Type B pancreatic cell (in vitro differentiated cells): ENCODE measurements around the gene LEFTY2. TPM values are rescaled to one million over a fixed set of nuclear protein-coding genes. Genes with fewer than 3 reads are reported as not detected.

Experiments
- DNase-seq: peaks from one replicate; pipeline ENCODE4 v3.0.0; 2021; ENCODE audit warnings: mixed read lengths; ENCODE audit not compliant: unreplicated experiment; ENCODE audit errors: extremely low spot score
- H3K27ac Mint-ChIP-seq: 2 replicates; pipeline ENCODE4 v1.8.0; 2021; ENCODE audit warnings: mild to moderate bottlenecking, mixed read lengths
- H3K27me3 Mint-ChIP-seq: 2 replicates; pipeline ENCODE4 v1.8.0; 2021; ENCODE audit warnings: mixed read lengths
- H3K36me3 Mint-ChIP-seq: 2 replicates; pipeline ENCODE4 v1.8.0; 2021; ENCODE audit warnings: mixed read lengths
- H3K4me1 Mint-ChIP-seq: one replicate; pipeline ENCODE4 v1.8.0; 2021; ENCODE audit warnings: mixed read lengths; ENCODE audit not compliant: unreplicated experiment
- H3K4me3 Mint-ChIP-seq: 2 replicates; pipeline ENCODE4 v1.8.0; 2021; ENCODE audit warnings: mild to moderate bottlenecking, mixed read lengths
- H3K9me3 Mint-ChIP-seq: 2 replicates; pipeline ENCODE4 v1.8.0; 2021; ENCODE audit warnings: mixed read lengths
- long read RNA-seq: library from polyadenylated mRNA; unstranded; transcript quantifications from one replicate; pipeline ENCODE4 v2.0.0, GENCODE V29; 2020
- total RNA-seq: library from RNA; stranded (reverse); gene quantifications from 2 replicates; pipeline ENCODE4 v1.2.1, GENCODE V29; 2021; ENCODE audit warnings: low replicate concordance
- TF ChIP-seq, protein P1 (sequence below): fragments of 200-600 bp; sonication (generic); conservative IDR thresholded peaks from 2 replicates; pipeline ENCODE4 v1.5.0; 2021; ENCODE audit warnings: antibody characterized with exemption, mild to moderate bottlenecking

Gene LEFTY2, protein sequence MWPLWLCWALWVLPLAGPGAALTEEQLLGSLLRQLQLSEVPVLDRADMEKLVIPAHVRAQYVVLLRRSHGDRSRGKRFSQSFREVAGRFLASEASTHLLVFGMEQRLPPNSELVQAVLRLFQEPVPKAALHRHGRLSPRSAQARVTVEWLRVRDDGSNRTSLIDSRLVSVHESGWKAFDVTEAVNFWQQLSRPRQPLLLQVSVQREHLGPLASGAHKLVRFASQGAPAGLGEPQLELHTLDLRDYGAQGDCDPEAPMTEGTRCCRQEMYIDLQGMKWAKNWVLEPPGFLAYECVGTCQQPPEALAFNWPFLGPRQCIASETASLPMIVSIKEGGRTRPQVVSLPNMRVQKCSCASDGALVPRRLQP
- not detected in 2 replicates for total RNA-seq
- long read RNA-seq: 0 reads

DNA sequence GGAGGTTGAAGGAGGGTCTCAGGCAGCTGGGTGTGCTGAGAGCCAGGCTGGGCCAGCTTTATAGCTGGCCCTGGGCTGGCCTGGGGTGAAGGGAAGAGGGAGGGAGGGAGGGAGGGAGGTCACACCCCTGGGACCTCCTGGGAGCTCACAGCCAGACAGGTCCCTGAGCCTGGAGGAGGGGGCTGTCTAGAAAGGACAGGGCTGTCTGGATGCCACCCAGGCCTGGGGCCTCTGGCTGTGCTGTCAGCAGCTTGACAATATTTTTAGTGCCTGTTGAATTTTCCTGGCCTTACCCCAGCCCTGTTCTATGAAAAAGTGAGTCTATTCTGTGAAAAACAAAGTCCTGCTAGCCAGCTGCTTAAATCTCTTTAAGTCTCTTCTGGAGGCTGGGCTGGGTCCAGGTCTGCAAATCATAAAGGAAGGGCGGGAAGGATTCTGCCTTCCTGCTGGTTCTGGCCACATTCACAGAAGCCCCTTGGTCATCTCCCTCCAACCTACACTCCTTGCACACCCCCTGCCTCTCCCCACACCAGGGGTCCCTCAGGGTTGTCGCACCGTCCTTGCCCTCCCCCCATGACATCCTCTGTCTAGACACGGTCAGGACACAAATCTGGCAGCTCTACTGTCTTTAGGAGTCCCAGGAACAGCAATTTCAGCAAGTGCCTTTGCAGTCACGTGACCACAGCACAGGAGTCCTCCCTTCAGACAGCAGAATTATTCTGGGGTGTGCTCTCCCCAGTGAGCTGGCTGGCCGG lies at the start of gene LEFTY2:
TSS of gene LEFTY2 (minus strand) at position 34 of the 755 bp plus-strand sequence. CDS start 80 bp downstream, outside the sequence.
- DNase-seq: no peak
- peak within 1 kb of the TSS; percentile 52 for H3K4me3 Mint-ChIP-seq
- no peaks in the 10 kb centered on the region for H3K36me3 Mint-ChIP-seq
- no peaks in the 10 kb centered on the region for H3K9me3 Mint-ChIP-seq
- TF ChIP-seq, protein P1, sequence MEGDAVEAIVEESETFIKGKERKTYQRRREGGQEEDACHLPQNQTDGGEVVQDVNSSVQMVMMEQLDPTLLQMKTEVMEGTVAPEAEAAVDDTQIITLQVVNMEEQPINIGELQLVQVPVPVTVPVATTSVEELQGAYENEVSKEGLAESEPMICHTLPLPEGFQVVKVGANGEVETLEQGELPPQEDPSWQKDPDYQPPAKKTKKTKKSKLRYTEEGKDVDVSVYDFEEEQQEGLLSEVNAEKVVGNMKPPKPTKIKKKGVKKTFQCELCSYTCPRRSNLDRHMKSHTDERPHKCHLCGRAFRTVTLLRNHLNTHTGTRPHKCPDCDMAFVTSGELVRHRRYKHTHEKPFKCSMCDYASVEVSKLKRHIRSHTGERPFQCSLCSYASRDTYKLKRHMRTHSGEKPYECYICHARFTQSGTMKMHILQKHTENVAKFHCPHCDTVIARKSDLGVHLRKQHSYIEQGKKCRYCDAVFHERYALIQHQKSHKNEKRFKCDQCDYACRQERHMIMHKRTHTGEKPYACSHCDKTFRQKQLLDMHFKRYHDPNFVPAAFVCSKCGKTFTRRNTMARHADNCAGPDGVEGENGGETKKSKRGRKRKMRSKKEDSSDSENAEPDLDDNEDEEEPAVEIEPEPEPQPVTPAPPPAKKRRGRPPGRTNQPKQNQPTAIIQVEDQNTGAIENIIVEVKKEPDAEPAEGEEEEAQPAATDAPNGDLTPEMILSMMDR: no peak
- H3K27me3 Mint-ChIP-seq: peaks cover 13% of the 10 kb centered on the region
- H3K4me1 Mint-ChIP-seq: peaks cover 15% of the 10 kb centered on the region
- H3K27ac Mint-ChIP-seq: peak within 1 kb of the TSS; percentile 48

DNA sequence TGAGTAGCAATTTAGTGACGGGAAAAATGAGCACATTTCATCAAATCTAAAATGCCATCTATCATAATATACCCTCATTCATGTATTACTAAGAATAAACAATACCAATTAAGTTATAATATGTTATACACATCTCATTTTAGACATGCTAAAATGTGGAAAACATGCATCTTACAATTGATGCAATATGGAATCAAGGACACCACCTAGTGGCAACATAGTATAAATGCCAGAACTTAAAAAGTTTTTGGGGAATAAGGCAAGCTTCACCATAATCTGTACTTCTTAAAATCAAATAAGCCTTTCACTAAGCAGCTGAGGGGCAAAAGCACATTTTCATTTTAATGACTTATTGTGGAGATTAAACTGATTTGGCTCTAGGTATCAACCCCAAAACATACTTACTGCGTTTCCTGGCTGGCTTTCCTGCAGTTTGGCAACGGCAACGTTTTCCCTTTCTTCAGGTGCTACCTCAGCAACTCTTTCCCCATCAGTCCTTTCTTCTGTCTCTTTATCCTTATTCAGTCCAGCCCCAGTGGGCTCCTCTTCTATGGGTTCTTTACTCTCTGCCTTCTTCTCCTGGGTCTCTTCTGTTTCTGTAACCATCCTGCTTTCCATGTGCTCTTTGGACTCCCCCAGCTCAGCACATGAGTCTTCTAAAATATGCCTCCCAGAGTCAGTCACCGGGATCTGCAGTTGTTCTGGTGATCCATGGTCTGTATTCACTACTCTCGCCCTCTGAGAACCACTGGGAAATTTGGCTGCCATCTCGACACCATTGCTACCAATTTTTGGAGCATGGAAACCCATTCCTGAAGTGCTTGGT lies 46.7 kb upstream of the LEFTY2 start:
- TF ChIP-seq, protein P1: peak; percentile 88
- H3K27ac Mint-ChIP-seq: no peak overlapping the region
- H3K27me3 Mint-ChIP-seq: no peaks in the 10 kb centered on the region
- H3K4me3 Mint-ChIP-seq: no peak overlapping the region
- no peaks in the 10 kb centered on the region for H3K4me1 Mint-ChIP-seq
- H3K9me3 Mint-ChIP-seq: no peaks in the 10 kb centered on the region
- H3K36me3 Mint-ChIP-seq: peaks cover 21% of the 10 kb centered on the region
- no peak for DNase-seq

DNA sequence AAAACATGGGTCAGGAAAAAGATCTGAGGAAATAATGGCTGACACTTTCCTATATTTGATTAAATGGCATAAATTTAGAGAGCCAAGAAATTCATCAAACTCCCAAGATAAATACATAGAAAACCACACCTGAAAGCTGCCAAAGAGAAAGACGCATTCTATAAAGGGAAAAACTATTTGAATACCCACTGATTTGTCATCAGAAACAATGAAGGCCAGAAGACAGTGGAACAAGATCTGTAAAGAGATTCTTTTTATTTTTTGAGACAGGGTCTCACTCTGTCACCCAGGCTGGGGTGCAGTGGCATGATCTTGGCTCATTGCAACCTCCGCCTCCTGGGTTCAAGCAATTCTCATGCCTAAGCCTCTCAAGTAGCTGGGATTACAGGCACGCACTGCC lies 40.7 kb upstream of the LEFTY2 start:
- peaks cover 43% of the 10 kb centered on the region for H3K36me3 Mint-ChIP-seq

DNA sequence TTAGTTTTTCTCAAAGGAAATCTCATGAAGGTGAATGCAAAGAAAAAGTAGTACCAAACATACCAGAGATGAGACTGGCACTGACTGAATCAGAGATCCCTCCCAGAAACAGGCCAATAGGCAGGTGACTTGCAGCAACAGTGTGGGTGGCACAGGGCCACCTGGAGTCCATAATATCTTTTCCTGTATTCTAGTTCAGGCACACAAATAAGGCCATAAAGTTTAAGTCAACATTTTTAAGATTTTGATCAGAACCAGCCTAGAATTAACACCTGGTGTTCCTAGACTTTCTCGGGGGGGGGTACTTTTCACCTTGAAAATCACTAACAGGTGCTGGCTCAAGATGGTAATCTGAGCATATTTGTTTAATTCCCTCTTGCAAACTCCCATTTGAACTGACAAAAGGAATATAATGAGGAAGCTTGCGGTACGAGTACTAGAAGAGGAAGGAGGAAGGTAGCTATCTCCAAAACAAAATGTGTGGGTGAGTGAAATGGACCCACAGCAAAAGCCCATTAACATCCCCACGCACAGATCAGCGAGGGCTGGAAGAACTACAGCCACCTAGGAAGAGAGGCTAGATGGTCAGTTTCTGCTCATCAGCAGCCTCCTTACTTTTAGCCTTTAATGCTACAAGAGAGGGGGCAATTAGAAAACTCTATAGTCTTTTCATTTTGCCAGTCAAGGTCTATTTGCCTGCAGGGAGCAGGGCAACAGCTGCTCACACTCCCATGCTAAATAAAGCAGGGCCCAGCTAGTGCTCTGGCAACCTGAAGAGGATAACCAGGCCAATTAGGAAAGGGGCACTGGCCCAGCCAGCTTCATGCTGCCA lies 39.2 kb upstream of the LEFTY2 start:
- Mint-ChIP-seq H3K4me3 (no peak overlapping the region), H3K36me3 (peaks cover 38% of the 10 kb centered on the region), H3K4me1 (peaks cover 3% of the 10 kb centered on the region), H3K27ac (no peak overlapping the region), H3K27me3 (no peaks in the 10 kb centered on the region), H3K9me3 (peaks cover 7% of the 10 kb centered on the region)
- no peak for DNase-seq
- TF ChIP-seq, protein P1: no peak

More for the DNA sequence above, 40.7 kb upstream of the LEFTY2 start:
- Mint-ChIP-seq H3K27me3 (no peaks in the 10 kb centered on the region), H3K9me3 (peaks cover 7% of the 10 kb centered on the region), H3K27ac (no peak overlapping the region), H3K4me1 (no peaks in the 10 kb centered on the region), H3K4me3 (no peak overlapping the region)
- TF ChIP-seq, protein P1: no peak
- no peak for DNase-seq
